Naive thymus-derived CD4-positive, alpha-beta T cell (primary cell): ENCODE results near the gene LTBP3. TPM values are rescaled to one million over a fixed set of nuclear protein-coding genes. Genes with fewer than 3 reads are reported as not detected.

Source experiments
- ATAC-seq: fragments of 150-1000 bp; cut with Tn5 transposase; 2 replicates; pipeline ENCODE4 v1.10.0; 2021; ENCODE audit warnings: mild to moderate bottlenecking, moderate library complexity
- CTCF ChIA-PET: fragments of 350-600 bp; sonication (Branson Sonifier 250); formaldehyde crosslinking; loops from one replicate; lab custom pipeline; 2021; ENCODE audit warnings: antibody characterized with exemption; lab: Charles Lee
- POLR2A ChIA-PET: fragments of 350-600 bp; sonication (Branson Sonifier 250); formaldehyde crosslinking; loops from one replicate; lab custom pipeline; 2021; ENCODE audit warnings: antibody characterized with exemption, inconsistent platforms; lab: Charles Lee
- DNase-seq, 9 donors: peaks; one replicate each; pipeline versions ENCODE4 v3.0.0 to v3.0.0-alpha.2; 2020 to 2022; ENCODE audit warnings: mixed read lengths in 1 of 9
- H3K27ac ChIP-seq: one replicate; pipeline ENCODE4 v1.7.0; 2013; ENCODE audit warnings: mild to moderate bottlenecking, low read depth, low read length, moderate library complexity
- H3K27me3 ChIP-seq, 2 donors: one replicate each; pipeline ENCODE4 v1.7.0; 2013; ENCODE audit warnings: low read length in 2 of 2, mild to moderate bottlenecking in 2 of 2, moderate library complexity in 2 of 2; ENCODE audit not compliant: control insufficient read depth in 2 of 2, insufficient read depth in 2 of 2
- H3K36me3 ChIP-seq, 3 experiments: 1 replicate in 2 of 3; 2 replicates in 1 of 3; pipeline ENCODE4 v1.7.0; 2013; ENCODE audit warnings: low read length in 3 of 3, mild to moderate bottlenecking in 3 of 3, moderate library complexity in 1 of 3; ENCODE audit not compliant: insufficient read depth in 3 of 3, control insufficient read depth in 2 of 3
- H3K4me1 ChIP-seq, 2 donors: one replicate each; pipeline ENCODE4 v1.7.0; 2013; ENCODE audit warnings: low read length in 2 of 2, mild to moderate bottlenecking in 2 of 2, moderate library complexity in 1 of 2; ENCODE audit not compliant: control insufficient read depth in 2 of 2, insufficient read depth in 2 of 2
- H3K4me3 ChIP-seq: 2 replicates; pipeline ENCODE4 v1.7.0; 2013; ENCODE audit warnings: mild to moderate bottlenecking, low read length
- H3K9me3 ChIP-seq, 3 experiments: 1 replicate in 2 of 3; 2 replicates in 1 of 3; pipeline ENCODE4 v1.7.0; 2013; ENCODE audit warnings: low read length in 3 of 3; ENCODE audit not compliant: control insufficient read depth in 2 of 3
- H3K27ac Mint-ChIP-seq, 9 donors: one replicate each; pipeline ENCODE4 v1.8.0; 2020 to 2022; ENCODE audit warnings: mixed read lengths in 9 of 9, mild to moderate bottlenecking in 8 of 9, moderate library complexity in 5 of 9, inconsistent platforms in 2 of 9
- H3K27me3 Mint-ChIP-seq, 5 donors: one replicate each; pipeline ENCODE4 v1.8.0; 2021 to 2022; ENCODE audit warnings: mixed read lengths in 5 of 5, mild to moderate bottlenecking in 1 of 5
- H3K36me3 Mint-ChIP-seq, 5 donors: one replicate each; pipeline ENCODE4 v1.8.0; 2020 to 2022; ENCODE audit warnings: mixed read lengths in 5 of 5, mild to moderate bottlenecking in 3 of 5, inconsistent platforms in 1 of 5
- H3K4me1 Mint-ChIP-seq, 7 donors: one replicate each; pipeline ENCODE4 v1.8.0; 2020 to 2022; ENCODE audit warnings: mixed read lengths in 7 of 7, mild to moderate bottlenecking in 3 of 7, inconsistent platforms in 1 of 7
- H3K4me3 Mint-ChIP-seq, 10 donors: one replicate each; pipeline ENCODE4 v1.8.0; 2020 to 2022; ENCODE audit warnings: mild to moderate bottlenecking in 10 of 10, mixed read lengths in 10 of 10, moderate library complexity in 6 of 10, inconsistent platforms in 2 of 10
- H3K9me3 Mint-ChIP-seq, 11 donors: one replicate each; pipeline ENCODE4 v1.8.0; 2020 to 2022; ENCODE audit warnings: mixed read lengths in 11 of 11, mild to moderate bottlenecking in 4 of 11, inconsistent platforms in 1 of 11, moderate library complexity in 1 of 11
- intact Hi-C, 2 donors: fragments of 100-400 bp; cut with micrococcal nuclease; formaldehyde crosslinking; loops; one replicate each; pipeline ENCODE4 v1.15.1; 2023
- polyA plus RNA-seq, 2 donors: library from polyadenylated mRNA; unstranded; fragments of 300-500 nt; fragmentation: Illumina TruSeq; gene quantifications; one replicate each; pipeline ENCODE4 v1.2.3, GENCODE V29; 2021
- total RNA-seq, 6 experiments: library from RNA in 5 of 6; stranded (reverse) in 5 of 6; gene quantifications; 1 replicate in 5 of 6; 2 replicates in 1 of 6; pipeline ENCODE4 v1.2.3 and lab custom pipeline; 2021 to 2026

Gene LTBP3
- total and polyA plus RNA-seq, 7 experiments from 2014 or later: 18.7 to 288 (median 216) TPM

- ATAC-seq: no peak
- no peaks in the 10 kb centered on the region for H3K9me3 Mint-ChIP-seq
- peaks cover 0 to 1% (median 0%) of the 10 kb centered on the region in 5 donors for H3K36me3 Mint-ChIP-seq
- Histone ChIP-seq H3K4me3 (no peak overlapping the region), H3K4me1 (peaks cover 0 to 9% of the 10 kb centered on the region in 2 donors), H3K27ac (no peak overlapping the region), H3K36me3 (no peaks in the 10 kb centered on the region), H3K9me3 (no peaks in the 10 kb centered on the region), H3K27me3 (no peaks in the 10 kb centered on the region)
- H3K27ac Mint-ChIP-seq: peak overlapping the region in 2 of 9 donors; percentile 50 to 73
- ChIA-PET CTCF (interaction anchor here (0.7 kb wide), 1 partner anchor 12 kb away, joined by 3 read pairs; no protein-coding TSS in a partner anchor), POLR2A (interaction anchor here (0.6 to 27.5 kb wide), 8 partner anchors 12 to 385 kb away, joined by 3 to 2591 read pairs (median 6); partner anchors contain the start of genes MALAT1 and NEAT1)
- no peak for DNase-seq
- no peaks in the 10 kb centered on the region for H3K27me3 Mint-ChIP-seq
- intact Hi-C loops: loop anchor here in 1 of 2 donors (10.0 kb wide), 1 partner anchor 795 kb away; the partner anchor contains the start of gene YIF1A
- peaks cover 20 to 58% (median 30%) of the 10 kb centered on the region in 7 donors for H3K4me1 Mint-ChIP-seq
- no peak overlapping the region for H3K4me3 Mint-ChIP-seq
Measured at GRCh38 chr11:65489706-65490320, 68.3 kb downstream of the LTBP3 start.

- H3K27me3 ChIP-seq: no peaks in the 10 kb centered on the region
- no peaks in the 10 kb centered on the region for H3K27me3 Mint-ChIP-seq
- ATAC-seq: no peak
- no peaks in the 10 kb centered on the region for H3K36me3 ChIP-seq
- H3K9me3 ChIP-seq: no peaks in the 10 kb centered on the region
- intact Hi-C loops: no loop called here
- no peak overlapping the region for H3K27ac ChIP-seq
- H3K27ac Mint-ChIP-seq: peak overlapping the region in 1 of 9 donors; percentile 44
- ChIA-PET POLR2A (interaction anchor here (0.6 to 27.5 kb wide), 9 partner anchors 11 to 384 kb away, joined by 3 to 2591 read pairs (median 5); partner anchors contain the start of genes MALAT1, NEAT1, POLA2 and SLC25A45), CTCF (interaction anchor here (0.7 to 1.1 kb wide), 3 partner anchors 11 to 160 kb away, joined by 3 to 5 read pairs (median 3); no protein-coding TSS in a partner anchor)
- peaks cover 0 to 9% of the 10 kb centered on the region in 2 donors for H3K4me1 ChIP-seq
- no peak for DNase-seq
- no peaks in the 10 kb centered on the region for H3K9me3 Mint-ChIP-seq
- H3K4me3 ChIP-seq: no peak overlapping the region
- H3K4me3 Mint-ChIP-seq: peak overlapping the region in 1 of 10 donors; percentile 56
- peaks cover 19 to 51% (median 27%) of the 10 kb centered on the region in 7 donors for H3K4me1 Mint-ChIP-seq
- peaks cover 0 to 1% (median 0%) of the 10 kb centered on the region in 5 donors for H3K36me3 Mint-ChIP-seq
Measured at GRCh38 chr11:65489035-65489705, 69.0 kb downstream of the LTBP3 start.

Other genes starting within 250 kb of the LTBP3 start
- gene CDC42EP2, start 243.5 kb downstream of the LTBP3 start, total RNA-seq: 1 to 10 TPM in 2 of 5 experiments, under 1 TPM in 3; 0.58 to 1.8 (median 0.89) TPM
- gene CDC42EP2, start 243.5 kb downstream of the LTBP3 start, polyA plus RNA-seq: not detected
- 10 to 100 TPM; 45.3 to 99.3 (median 88.1) TPM for gene DPF2, start 224.5 kb downstream of the LTBP3 start, total RNA-seq
- 10 to 100 TPM; 52.4 to 70.6 TPM for gene DPF2, start 224.5 kb downstream of the LTBP3 start, polyA plus RNA-seq
- 1 to 10 TPM in 4 of 5 experiments, under 1 TPM in 1; 0.39 to 2.0 (median 1.6) TPM for gene TIGD3, start 203.6 kb downstream of the LTBP3 start, total RNA-seq
- under 1 TPM; 0.45 to 0.75 TPM for gene TIGD3, start 203.6 kb downstream of the LTBP3 start, polyA plus RNA-seq
- gene SLC25A45, start 175.7 kb downstream of the LTBP3 start, total RNA-seq: 10 to 100 TPM; 20.2 to 90.6 (median 34.1) TPM
- gene SLC25A45, start 175.7 kb downstream of the LTBP3 start, polyA plus RNA-seq: 10 to 100 TPM; 12.3 to 21.3 TPM
- 10 to 100 TPM; 28.9 to 66.8 (median 44.7) TPM for gene FRMD8, start 171.7 kb downstream of the LTBP3 start, total RNA-seq
- 10 to 100 TPM; 39.3 to 55.8 TPM for gene FRMD8, start 171.7 kb downstream of the LTBP3 start, polyA plus RNA-seq
- 1,000 to 10,000 TPM in 1 of 5 experiments, 100 to 1,000 TPM in 4; 358 to 1,454 (median 414) TPM for gene NEAT1, start 135.6 kb downstream of the LTBP3 start, total RNA-seq
- 1 to 10 TPM; 2.5 to 2.6 TPM for gene NEAT1, start 135.6 kb downstream of the LTBP3 start, polyA plus RNA-seq
- over 10,000 TPM in 4 of 5 experiments, 1,000 to 10,000 TPM in 1; 8,375 to 32,234 (median 31,408) TPM for gene MALAT1, start 59.3 kb downstream of the LTBP3 start, total RNA-seq
- 1,000 to 10,000 TPM in 1 of 2 donors, 100 to 1,000 TPM in 1; 734 to 5,106 TPM for gene MALAT1, start 59.3 kb downstream of the LTBP3 start, polyA plus RNA-seq
- gene SCYL1, start 33.3 kb downstream of the LTBP3 start, total RNA-seq: 10 to 100 TPM; 63.2 to 79.8 (median 70.4) TPM
- gene SCYL1, start 33.3 kb downstream of the LTBP3 start, polyA plus RNA-seq: 10 to 100 TPM; 27.0 to 69.1 TPM
- gene ZNRD2, start 12.1 kb upstream of the LTBP3 start, total RNA-seq: 10 to 100 TPM; 29.1 to 40.9 (median 32.9) TPM
- gene ZNRD2, start 12.1 kb upstream of the LTBP3 start, polyA plus RNA-seq: 10 to 100 TPM; 82.6 to 86.0 TPM
- gene FAM89B, start 14.2 kb upstream of the LTBP3 start, total RNA-seq: 10 to 100 TPM; 33.0 to 59.7 (median 45.3) TPM
- 100 to 1,000 TPM in 1 of 2 donors, 10 to 100 TPM in 1; 87.7 to 115 TPM for gene FAM89B, start 14.2 kb upstream of the LTBP3 start, polyA plus RNA-seq
- 100 to 1,000 TPM; 108 to 207 (median 128) TPM for gene EHBP1L1, start 17.7 kb upstream of the LTBP3 start, total RNA-seq
- 10 to 100 TPM; 12.3 to 14.2 TPM for gene EHBP1L1, start 17.7 kb upstream of the LTBP3 start, polyA plus RNA-seq
- 1 to 10 TPM; 2.1 to 9.2 (median 4.8) TPM for gene KCNK7, start 37.4 kb upstream of the LTBP3 start, total RNA-seq
- under 1 TPM in 1 of 2 donors, not detected in 1; 0.25 TPM for gene KCNK7, start 37.4 kb upstream of the LTBP3 start, polyA plus RNA-seq
- gene MAP3K11, start 55.9 kb upstream of the LTBP3 start, total RNA-seq: 10 to 100 TPM; 63.3 to 91.1 (median 88.2) TPM
- gene MAP3K11, start 55.9 kb upstream of the LTBP3 start, polyA plus RNA-seq: 10 to 100 TPM; 12.1 to 21.6 TPM
- gene PCNX3, start 57.4 kb upstream of the LTBP3 start, total RNA-seq: 10 to 100 TPM; 50.4 to 64.9 (median 56.6) TPM
- gene PCNX3, start 57.4 kb upstream of the LTBP3 start, polyA plus RNA-seq: 1 to 10 TPM; 2.2 to 7.9 TPM
- 100 to 1,000 TPM; 145 to 249 (median 198) TPM for gene SIPA1, start 79.7 kb upstream of the LTBP3 start, total RNA-seq
- 100 to 1,000 TPM in 1 of 2 donors, 10 to 100 TPM in 1; 90.3 to 184 TPM for gene SIPA1, start 79.7 kb upstream of the LTBP3 start, polyA plus RNA-seq
- gene RELA, start 104.6 kb upstream of the LTBP3 start, total RNA-seq: 100 to 1,000 TPM; 106 to 303 (median 165) TPM
- gene RELA, start 104.6 kb upstream of the LTBP3 start, polyA plus RNA-seq: 10 to 100 TPM; 54.6 to 73.0 TPM
- gene KAT5, start 153.9 kb upstream of the LTBP3 start, total RNA-seq: 100 to 1,000 TPM in 4 of 5 experiments, 10 to 100 TPM in 1; 68.6 to 133 (median 113) TPM
- gene KAT5, start 153.9 kb upstream of the LTBP3 start, polyA plus RNA-seq: 10 to 100 TPM; 36.8 to 56.8 TPM
- gene RNASEH2C, start 162.4 kb upstream of the LTBP3 start, total RNA-seq: 10 to 100 TPM; 41.8 to 94.0 (median 82.0) TPM
- gene RNASEH2C, start 162.4 kb upstream of the LTBP3 start, polyA plus RNA-seq: 10 to 100 TPM; 40.2 to 80.3 TPM
- gene AP5B1, start 222.6 kb upstream of the LTBP3 start, total RNA-seq: 10 to 100 TPM; 21.5 to 31.0 (median 23.5) TPM
- 10 to 100 TPM in 1 of 2 donors, 1 to 10 TPM in 1; 8.8 to 19.2 TPM for gene AP5B1, start 222.6 kb upstream of the LTBP3 start, polyA plus RNA-seq
- gene OVOL1, start 228.7 kb upstream of the LTBP3 start, total RNA-seq: not detected
- not detected for gene OVOL1, start 228.7 kb upstream of the LTBP3 start, polyA plus RNA-seq